T-helper 2 cell treated with Interferon-gamma antibody and Interleukin-4, amounts not matched to agents 100 ng/mL and 5 ng/mL, for 36 hours (primary cell): ENCODE data around the gene MAP7D3. TPM values are rescaled to one million over a fixed set of nuclear protein-coding genes. Genes with fewer than 3 reads are reported as not detected.

ENCODE experiments used
- intact Hi-C: fragments of 100-400 bp; cut with micrococcal nuclease; formaldehyde crosslinking; loops from one replicate; pipeline ENCODE4 v1.15.1; 2023
- total RNA-seq: library from RNA; stranded (reverse); gene quantifications from 2 replicates; pipeline ENCODE4 v1.2.3, GENCODE V29; 2022

Gene MAP7D3
- total RNA-seq, 1 donor from 2014 or later: 20.0 TPM

DNA sequence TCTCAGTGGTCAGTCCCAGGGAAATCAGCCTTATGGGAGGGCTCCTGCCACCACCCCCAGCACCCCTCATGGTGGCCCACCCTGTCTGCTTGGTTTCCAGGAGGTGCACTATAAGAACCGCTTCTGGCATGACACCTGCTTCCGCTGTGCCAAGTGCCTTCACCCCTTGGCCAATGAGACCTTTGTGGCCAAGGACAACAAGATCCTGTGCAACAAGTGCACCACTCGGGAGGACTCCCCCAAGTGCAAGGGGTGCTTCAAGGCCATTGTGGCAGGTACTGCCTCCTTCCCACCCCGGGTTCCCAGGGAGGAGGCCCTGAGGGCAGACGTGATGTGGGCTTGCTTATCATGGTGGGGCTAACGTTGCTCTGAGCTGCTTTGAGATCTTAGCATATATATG lies 44.3 kb downstream of the MAP7D3 start:
- intact Hi-C loops: loop anchor here (5.0 to 10.0 kb wide), 2 partner anchors 40 to 62 kb away; partner anchors contain the start of gene FHL1

DNA sequence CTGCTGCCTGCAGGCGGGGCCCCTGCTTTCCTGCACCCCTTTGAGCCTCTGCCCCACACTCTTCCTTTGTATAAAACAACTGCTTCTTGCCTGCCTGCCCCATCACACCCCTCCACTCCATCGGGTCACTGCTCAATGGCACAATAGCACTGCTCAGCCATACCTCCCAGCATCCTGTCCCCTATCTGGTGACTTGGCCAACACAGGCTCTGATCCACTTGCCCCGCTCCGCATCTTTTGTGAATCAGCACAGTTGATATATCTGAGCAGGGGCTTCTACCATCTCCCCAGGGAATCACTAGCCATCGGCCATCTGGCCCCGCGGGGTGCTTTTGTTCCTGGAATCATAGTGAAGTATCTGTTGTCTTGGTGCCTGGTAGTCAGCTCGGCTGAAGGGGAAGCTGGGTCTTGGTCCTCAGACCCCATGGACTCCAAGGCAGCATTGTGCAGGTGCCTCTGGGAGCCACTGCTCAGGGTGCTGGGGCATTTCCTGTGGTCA lies 45.3 kb downstream of the MAP7D3 start:
- intact Hi-C loops: loop anchor here (5.0 to 10.0 kb wide), 2 partner anchors 39 to 61 kb away; partner anchors contain the start of gene FHL1

DNA sequence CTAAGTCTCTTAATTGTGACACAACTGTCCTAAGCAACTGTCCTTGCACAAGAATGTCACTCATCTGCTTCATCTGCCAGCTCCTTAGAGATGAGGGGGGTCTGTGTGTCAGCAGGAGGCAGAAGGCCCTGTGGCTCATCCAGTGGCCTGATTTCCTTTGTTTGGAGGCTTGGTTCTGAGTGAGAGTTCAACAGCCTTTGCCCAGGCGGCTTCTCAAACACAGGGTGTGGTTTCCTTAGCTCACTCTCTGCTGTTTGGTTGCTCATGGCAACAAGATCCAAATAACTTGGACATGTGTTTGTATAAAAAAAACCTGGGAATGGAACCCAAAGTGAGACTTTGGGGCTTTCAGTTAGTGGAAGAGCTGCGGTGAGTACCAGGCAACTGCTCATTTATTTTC lies 46.6 kb downstream of the MAP7D3 start:
- intact Hi-C loops: loop anchor here (5.0 to 10.0 kb wide), 3 partner anchors 60 to 177 kb away; partner anchors contain the start of gene FHL1

DNA sequence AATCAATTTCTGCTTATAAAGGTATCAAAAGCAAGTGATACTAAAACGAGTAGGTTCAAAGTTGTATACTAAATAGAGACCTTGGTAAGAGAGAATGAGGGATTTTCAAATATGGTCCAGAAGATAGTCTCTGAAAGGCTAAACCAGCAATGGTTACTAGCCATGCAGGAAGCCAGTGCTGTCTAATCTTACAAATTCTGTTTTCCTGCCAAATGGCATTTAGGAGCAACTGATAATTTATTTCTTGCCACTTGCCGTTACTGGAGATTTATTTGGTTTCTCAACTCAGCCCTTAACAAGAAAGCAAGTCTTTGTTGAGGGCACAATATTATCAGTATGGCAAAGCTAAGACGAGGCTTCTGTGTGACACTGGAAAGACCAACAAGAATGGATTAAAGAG lies 47.2 kb downstream of the MAP7D3 start:
- intact Hi-C loops: loop anchor here (5.0 to 10.0 kb wide), 3 partner anchors 59 to 177 kb away; partner anchors contain the start of gene FHL1

DNA sequence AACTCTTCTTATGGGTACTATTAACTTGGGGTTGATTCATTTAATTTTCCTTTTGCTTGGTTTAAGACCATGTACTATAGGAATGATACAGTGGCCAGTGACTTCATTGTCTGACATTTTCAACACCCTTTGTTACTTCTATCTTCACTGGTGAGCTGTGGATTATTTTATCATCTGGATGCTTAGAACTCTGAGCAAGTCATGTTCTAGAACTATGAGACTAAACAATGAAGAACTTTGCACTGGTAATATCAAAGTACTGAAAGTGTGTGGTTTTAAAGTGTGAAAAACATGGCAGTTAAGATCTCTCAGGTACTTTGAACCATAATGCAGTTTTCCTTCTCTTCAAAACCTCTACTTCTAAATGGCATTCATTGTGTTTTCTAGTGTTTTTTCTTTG lies 47.8 kb downstream of the MAP7D3 start:
- intact Hi-C loops: loop anchor here (5.0 to 10.0 kb wide), 3 partner anchors 59 to 176 kb away; partner anchors contain the start of gene FHL1

DNA sequence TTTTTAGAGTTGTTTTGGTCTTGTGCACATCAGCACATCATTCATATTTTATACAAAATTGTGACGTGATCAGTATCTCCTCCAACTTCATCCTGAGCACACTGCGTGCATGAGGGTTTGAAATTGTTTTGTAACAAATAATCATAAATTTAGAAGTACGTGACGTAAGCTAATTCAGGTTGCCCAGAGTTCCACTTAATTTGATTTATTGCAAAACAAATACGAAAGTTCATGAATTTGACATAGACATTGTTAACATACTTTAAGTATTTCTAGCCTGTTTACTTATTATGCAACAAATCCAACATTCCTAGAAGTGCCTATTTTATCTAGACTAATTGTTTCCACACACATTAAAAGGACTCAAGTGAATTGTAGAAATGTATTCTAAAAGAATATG lies 48.3 kb downstream of the MAP7D3 start:
- intact Hi-C loops: loop anchor here (5.0 to 10.0 kb wide), 3 partner anchors 58 to 176 kb away; partner anchors contain the start of gene FHL1

DNA sequence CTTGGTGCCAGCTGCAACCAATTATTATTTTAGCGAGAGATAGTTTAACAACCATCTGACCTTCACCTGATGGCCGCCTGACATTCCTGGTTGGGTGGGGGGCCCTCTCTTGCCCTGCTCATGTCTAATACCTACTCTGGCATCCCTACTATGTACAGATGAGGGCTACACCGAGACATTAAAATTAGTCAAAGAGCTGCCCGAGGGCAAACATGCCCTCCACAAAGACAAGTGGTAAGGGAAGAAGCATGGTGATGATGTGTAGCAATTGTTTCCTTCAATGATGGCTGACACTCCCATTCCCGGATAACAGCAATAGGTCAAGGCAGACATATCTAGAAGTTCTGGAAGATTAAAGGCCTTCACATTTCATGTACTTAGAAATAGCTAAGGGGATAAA lies 49.6 kb downstream of the MAP7D3 start:
- intact Hi-C loops: loop anchor here (5.0 to 10.0 kb wide), 3 partner anchors 57 to 174 kb away; partner anchors contain the start of gene FHL1

DNA sequence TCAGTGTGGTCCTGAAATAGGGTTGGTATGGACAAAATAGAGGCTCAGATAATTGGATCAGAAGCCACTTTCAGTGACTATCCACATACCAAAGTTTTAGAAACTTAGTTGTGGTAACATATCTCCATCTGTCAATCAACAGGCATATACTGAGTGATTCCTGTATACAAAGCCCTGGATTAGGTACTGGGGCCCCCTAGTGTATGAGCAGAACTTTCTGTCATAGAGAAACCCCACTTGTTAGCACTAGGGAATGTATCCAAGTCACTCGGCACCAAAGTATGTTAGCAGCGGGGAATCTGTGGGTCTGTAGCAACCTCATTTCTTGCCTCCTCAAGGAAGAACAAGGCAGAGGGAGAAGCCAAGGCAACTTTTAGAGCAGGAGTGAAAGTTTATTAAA lies 50.7 kb downstream of the MAP7D3 start:
- intact Hi-C loops: loop anchor here (5.0 to 10.0 kb wide), 3 partner anchors 56 to 173 kb away; partner anchors contain the start of gene FHL1

DNA sequence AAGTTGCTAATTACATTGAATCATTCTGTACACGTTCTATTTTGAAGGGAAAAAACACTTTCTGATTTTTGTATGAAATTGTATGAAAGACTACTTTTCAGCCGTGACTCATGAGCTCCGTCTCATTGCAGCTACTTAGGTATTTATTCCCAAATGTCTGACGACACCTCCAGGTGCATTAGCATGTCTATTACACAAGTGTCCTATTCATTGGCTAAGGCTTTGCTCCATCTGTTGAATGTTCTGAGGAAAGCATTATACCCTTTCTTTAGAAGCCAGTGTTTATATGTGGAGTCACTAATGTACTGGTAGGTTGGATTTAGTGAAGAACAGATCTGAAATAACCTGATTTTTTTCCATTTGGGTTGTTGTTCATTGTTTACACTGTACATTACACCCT lies 51.8 kb downstream of the MAP7D3 start:
- intact Hi-C loops: no loop called here

DNA sequence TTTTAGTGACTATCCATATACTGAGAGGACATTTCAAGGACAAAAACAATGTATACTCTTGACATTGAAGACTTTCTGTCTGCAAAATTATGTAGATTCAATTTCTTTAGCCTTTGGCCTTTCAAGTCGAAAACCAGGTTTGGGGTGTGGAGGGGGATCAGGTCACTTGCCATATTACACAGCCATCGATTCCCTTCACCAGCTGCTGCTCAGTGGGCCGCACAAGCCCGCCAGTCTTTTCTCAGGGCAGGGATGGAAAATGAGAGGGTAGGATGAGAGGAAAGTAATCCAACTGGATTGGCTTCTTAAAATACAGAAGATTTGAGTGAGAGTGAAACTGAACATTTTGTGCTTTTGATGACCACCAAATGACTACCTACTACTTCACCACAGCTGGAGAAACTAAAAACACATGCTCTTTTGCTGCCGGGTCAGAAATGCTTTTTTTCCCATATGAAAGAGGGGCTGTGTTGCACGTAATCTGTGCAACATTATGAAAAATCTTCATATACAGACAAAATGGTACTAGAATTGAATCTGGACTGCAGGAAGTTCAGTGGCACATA lies 52.4 kb downstream of the MAP7D3 start:
- intact Hi-C loops: no loop called here

DNA sequence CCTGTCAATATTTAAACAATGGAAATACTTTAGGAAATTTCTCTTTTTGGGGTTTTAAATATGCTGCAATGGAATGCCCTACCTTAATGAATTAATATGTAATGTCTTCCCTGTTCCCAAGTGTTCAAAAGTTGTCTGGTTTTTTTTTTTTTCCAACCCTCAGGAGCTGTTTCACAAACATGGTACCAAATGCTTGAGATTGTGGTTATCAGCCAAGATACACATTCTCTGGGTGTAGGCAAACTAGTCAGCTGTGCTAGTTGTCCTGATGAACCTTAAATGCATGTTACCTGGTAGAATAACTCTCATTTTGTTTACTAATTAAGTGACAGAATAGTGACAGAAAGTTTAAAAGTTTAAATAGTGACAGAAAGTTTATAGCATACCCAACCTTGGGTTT lies 53.2 kb downstream of the MAP7D3 start:
- intact Hi-C loops: no loop called here

DNA sequence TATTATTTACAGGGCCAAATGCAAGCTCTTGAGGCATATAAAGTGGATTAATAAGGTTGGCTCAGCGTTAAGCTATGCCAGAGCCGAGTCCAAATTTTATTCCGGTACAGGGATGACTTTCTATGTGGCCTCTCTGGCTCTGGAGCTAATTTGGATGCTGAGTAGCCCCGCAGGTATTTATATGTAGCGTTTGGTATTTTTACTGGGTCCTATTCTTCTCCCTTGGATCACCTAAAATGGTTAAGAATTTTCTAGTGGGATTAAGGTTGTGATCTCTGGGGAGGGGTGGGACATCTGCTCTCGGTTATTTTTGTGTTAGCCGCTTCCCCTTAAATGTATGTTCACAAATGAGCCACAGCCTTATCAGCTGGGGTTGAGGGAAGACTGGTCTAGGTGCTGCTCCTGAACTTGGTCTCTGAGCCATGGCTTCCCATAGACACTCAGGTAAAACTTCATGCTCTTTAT lies 54.5 kb downstream of the MAP7D3 start:
- intact Hi-C loops: no loop called here

DNA sequence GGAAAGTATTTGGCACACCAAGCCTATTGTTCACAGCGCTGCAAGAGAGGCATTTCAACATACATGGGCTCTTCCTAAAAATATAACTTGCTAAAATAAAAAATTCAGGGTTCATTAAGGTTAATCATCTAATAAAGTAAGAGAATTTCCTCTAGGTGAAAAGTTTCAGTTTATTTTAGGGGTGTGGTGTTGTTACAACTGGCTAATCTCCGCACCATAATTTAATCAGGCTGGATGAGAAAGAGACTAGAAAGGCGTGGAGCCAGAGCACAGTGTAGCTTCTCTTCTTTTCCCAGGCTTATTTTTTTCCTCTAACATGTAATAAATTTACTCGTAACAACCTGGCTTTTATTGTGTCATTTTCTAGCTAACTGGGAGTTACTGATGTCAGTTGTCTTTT lies 56.0 kb downstream of the MAP7D3 start:
- intact Hi-C loops: no loop called here

DNA sequence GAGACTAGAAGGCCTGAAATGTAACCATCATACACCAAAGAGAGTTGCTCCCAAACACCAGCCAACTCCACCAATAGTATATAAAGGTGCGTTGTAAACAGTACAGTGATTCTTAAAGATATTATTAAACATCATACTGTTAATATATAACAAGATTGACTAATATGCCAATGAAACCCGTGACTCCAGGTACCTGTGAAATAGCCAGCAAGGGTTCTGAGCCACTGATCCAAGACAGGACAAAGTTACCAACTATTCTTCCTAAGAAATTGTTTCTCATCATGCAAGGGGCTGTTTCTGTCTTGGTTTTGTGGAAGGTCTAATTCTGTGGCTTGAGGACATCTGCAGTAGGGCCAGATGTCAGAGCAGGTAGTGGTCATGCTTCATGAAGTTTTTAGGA lies 56.7 kb downstream of the MAP7D3 start:
- intact Hi-C loops: no loop called here

DNA sequence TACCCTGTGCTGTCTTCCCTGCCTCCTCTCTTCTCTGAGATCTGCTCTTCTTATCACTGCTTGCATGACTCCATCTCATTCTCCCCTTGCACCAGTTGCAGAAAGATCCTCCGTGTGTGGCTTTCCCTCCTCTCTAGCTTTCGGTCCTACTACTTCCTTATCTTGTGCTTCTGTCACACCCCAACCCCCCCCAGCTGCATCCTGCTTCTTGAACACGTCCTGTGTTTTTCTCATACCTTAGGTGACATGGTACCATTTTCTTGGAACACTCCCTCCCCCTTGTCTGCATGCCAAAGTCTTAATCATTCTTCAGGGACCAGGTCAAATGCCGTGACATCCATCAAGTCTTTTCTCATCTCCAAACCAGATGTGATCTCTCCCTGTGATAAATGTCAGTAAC lies 57.4 kb downstream of the MAP7D3 start:
- intact Hi-C loops: no loop called here

DNA sequence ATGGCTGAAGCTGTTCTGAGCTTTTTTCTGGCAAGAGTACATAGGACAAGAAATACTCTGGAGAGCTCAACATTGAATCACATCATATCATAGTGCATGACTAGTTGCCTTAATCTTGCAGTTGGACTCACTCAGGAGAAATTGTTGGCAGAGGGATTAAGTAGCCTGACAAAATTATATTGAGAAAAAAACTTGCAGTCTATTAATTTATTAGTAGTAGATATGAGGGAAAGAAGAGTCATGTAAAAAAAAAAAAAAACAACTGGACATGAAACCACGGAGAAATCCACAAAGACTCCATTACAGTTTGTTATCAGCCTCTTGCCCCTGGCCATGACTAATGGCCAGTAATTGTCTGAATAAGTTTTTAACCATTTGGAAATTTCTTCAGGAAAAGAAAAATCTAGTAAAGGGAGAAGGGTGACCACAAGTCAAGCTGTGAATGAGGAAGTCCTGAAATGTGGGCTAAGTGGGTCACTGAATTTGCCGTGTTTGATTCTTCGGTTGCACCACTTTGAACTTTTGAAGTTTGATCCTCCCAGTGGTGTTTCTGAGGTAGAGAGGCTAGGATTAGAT lies 58.3 kb downstream of the MAP7D3 start:
- intact Hi-C loops: no loop called here

DNA sequence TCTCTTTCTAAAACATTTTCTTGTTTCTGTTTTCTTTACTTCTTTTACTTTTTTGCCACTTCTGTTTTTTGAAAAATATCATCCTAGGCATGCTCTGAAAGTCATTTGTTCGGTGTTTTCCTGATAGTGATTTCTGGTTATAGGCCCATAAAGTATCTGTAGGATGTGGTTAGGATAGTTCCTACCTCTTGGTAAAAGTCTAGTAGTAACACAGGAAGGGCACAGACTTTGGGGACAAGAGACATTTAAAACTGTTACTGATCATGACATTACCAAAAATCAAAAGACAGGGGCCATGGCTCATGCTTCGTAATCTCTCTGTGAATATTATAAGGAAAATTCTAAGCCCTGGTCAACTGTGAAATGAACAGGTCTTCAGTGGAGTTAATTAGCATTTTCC lies 59.1 kb downstream of the MAP7D3 start:
- intact Hi-C loops: no loop called here

DNA sequence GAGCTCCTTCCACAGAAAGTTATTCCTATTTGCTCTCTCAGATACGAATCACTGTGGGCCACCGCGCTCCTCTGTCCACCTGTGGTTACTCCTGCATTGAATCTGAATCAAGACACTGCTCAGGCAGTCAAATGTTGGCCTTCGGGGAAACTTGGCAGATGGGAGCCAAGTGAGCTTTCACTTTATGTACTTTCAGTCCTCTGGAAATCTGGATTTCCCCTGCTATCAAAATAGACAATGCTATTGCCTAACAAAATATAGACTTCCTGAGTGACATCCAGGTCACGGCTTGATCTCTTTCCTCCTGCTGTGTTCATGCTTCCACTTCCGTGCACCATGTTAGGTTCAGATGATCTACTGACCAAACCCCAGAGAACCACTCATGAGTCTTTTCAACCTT lies 60.0 kb downstream of the MAP7D3 start:
- intact Hi-C loops: no loop called here

DNA sequence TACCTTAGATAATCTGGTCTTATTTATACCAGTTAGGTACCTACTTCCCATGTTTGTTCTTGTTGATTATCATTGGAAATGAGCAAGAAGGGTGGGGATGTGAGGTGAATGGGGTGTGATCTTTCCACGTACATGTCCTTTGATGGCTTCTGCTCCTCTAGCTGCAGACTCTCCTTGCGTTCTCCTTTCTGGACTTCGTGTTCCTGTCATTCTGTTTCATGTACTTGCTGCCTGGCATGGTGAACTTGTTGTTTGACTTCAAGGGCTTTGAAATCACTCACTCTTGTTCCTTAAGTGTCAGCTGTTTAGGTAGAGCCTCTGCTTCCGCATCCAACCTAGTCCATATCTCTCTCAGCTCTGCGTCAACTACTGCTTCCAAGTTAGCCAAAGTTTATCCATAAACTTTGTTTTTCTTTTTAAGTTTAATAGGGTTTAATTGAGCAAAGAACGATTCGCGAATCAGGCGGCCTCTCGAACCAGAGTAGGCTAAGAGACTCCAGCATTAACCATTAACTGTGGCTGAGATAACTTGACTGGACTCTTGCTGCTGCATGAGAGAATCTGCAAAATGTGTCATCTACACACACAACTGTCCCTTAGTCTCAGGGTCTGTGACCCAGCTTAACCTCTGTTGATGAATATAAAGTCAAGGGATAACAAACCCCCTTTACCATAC lies 61.0 kb downstream of the MAP7D3 start:
- intact Hi-C loops: no loop called here

DNA sequence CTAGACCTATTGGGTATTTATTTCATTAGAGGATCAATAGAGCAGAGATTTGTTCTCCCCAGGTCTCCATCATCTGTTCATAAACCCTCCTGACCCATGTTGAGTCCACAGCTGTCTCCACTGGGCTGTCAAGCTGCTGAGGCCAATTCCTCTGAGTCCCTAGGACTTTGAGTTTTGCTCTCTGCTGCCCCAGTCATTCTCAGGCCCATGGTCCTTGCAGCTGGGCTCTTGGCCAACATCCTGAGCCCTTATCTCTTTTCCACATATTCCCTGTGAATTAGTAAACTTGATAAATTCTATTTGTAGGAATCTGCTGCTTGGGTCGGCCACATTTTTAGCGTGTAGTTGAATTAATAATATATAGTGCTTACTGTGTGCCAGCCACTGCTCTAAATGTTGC lies 62.0 kb downstream of the MAP7D3 start:
- intact Hi-C loops: no loop called here

DNA sequence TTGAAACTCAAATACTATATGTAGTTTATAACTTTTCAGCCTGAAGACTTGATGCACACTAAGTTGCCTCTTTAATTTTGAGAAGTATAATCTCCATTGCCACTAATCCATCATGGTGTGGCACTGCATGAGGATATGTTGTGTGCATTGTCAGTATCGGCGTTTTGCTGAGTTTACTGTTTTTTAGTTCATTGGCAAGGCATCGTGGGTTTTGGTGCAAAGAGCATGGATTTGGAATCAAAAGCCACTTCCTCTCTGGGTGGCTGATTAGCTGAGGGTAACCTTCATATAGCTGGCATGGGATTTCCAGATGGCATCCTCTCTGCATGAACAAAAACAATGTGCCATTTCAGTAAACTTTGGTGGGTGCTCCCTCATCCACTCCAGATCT lies 65.2 kb downstream of the MAP7D3 start:
- intact Hi-C loops: no loop called here

DNA sequence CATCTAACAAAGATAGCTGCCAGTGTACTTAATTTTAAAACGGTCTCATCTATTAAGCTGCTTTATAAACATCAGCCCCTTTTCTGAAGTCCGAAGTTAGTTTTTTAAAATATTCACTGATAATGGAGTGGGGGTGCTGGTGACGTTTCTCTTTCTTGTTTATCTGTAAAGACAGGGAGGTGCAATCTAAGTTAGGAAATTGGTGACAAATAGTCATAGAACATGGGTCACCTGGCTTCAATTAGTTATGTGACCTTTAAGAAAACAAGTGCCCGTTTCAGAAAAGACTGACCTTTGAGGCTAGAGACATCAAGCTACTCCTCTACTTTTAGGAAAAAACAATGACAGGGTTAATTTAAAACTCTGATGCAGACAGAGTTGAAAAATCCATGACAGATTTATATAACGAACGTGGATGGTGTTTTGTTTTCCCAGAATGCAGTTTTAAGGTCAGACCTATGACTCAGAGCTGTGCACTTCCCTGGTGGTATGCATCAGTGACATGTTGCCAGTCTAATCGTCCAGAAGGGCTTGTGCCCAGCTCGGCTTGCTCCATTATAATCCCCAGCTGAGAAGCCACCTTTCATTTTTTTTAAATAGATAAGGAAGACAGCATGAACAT lies 65.7 kb downstream of the MAP7D3 start:
- intact Hi-C loops: no loop called here
